PC-3 (cell line): ENCODE results near the gene JAG2. TPM values are rescaled to one million over a fixed set of nuclear protein-coding genes. Genes with fewer than 3 reads are reported as not detected.

Experiments used
- ATAC-seq: fragments of 200-7000 bp; cut with Tn5 transposase; 2 replicates; pipeline ENCODE4 v1.9.1; 2020; ENCODE audit warnings: mild to moderate bottlenecking, moderate library complexity
- BruUV-seq: library from RNA; stranded (reverse); fragments of 400-500 nt; replicated peaks from 2 replicates; lab custom pipeline; 2021; lab: Mats Ljungman, UMichigan
- CTCF ChIA-PET: fragments of 300-600 bp; sonication (Branson Sonifier 250); formaldehyde crosslinking; loops from one replicate; lab custom pipeline; 2022; ENCODE audit warnings: antibody characterized with exemption; lab: Charles Lee
- POLR2A ChIA-PET: fragments of 300-600 bp; sonication (Branson Sonifier 250); formaldehyde crosslinking; loops from one replicate; lab custom pipeline; 2022; ENCODE audit warnings: antibody characterized with exemption; ENCODE audit not compliant: unreplicated experiment; lab: Charles Lee
- DNase-seq: peaks from one replicate; pipeline ENCODE4 v3.0.0-alpha.2; 2015
- H2AFZ ChIP-seq: fragments of 300-600 bp; sonication (generic); 2 replicates; pipeline ENCODE4 v1.6.0; 2016; ENCODE audit warnings: antibody characterized with exemption, low read length
- H3F3A ChIP-seq: fragments of 300-600 bp; sonication (generic); one replicate; pipeline ENCODE4 v1.6.0; 2017; ENCODE audit warnings: antibody characterized with exemption, low read length, control low read depth, mild to moderate bottlenecking; ENCODE audit not compliant: unreplicated experiment
- H3K27ac ChIP-seq: fragments of 300-600 bp; sonication (generic); 2 replicates; pipeline ENCODE4 v1.5.1; 2016; ENCODE audit warnings: mild to moderate bottlenecking, low read length
- H3K27me3 ChIP-seq: fragments of 300-600 bp; sonication (generic); 2 replicates; pipeline ENCODE4 v1.6.1; 2016; ENCODE audit warnings: low read length, mixed read lengths
- H3K36me3 ChIP-seq: fragments of 300-600 bp; sonication (generic); 2 replicates; pipeline ENCODE4 v1.6.1; 2016; ENCODE audit warnings: low read depth, mixed run types, low read length, mixed read lengths
- H3K4me1 ChIP-seq: fragments of 300-600 bp; sonication (generic); 2 replicates; pipeline ENCODE4 v1.5.1; 2016; ENCODE audit warnings: low read length; ENCODE audit not compliant: insufficient read depth
- H3K4me2 ChIP-seq: fragments of 300-600 bp; sonication (generic); 2 replicates; pipeline ENCODE4 v1.6.0; 2016; ENCODE audit warnings: low read length
- H3K4me3 ChIP-seq: fragments of 300-600 bp; sonication (generic); 2 replicates; pipeline ENCODE4 v1.5.1; 2016; ENCODE audit warnings: mild to moderate bottlenecking, low read length, mixed read lengths
- H3K79me2 ChIP-seq: fragments of 300-600 bp; sonication (generic); 2 replicates; pipeline ENCODE4 v1.6.1; 2017; ENCODE audit warnings: low read length, mixed read lengths
- H3K9ac ChIP-seq: fragments of 300-600 bp; sonication (generic); 2 replicates; pipeline ENCODE4 v1.6.0; 2016; ENCODE audit warnings: mild to moderate bottlenecking, low read length
- H3K9me2 ChIP-seq: fragments of 300-600 bp; sonication (generic); replicated peaks from 2 replicates; pipeline ENCODE4 v1.6.1; 2016; ENCODE audit warnings: mixed run types, low read length, mixed read lengths
- H3K9me3 ChIP-seq: fragments of 300-600 bp; sonication (generic); 2 replicates; pipeline ENCODE4 v1.6.1; 2016; ENCODE audit warnings: low read length, mixed read lengths
- H4K20me1 ChIP-seq: fragments of 300-600 bp; sonication (generic); 2 replicates; pipeline ENCODE4 v1.6.1; 2016; ENCODE audit warnings: low read length, mixed read lengths
- EZH2 ChIP-seq: fragments of 300-600 bp; sonication (generic); IDR thresholded peaks from one replicate; pipeline ENCODE4 v1.6.1; 2017; ENCODE audit warnings: antibody characterized with exemption, mild to moderate bottlenecking, low read length; ENCODE audit not compliant: unreplicated experiment
- EZH2phosphoT487 ChIP-seq: fragments of 300-600 bp; sonication (generic); IDR thresholded peaks from 2 replicates; pipeline ENCODE4 v1.6.1; 2018; ENCODE audit warnings: mild to moderate bottlenecking, antibody characterized with exemption, low read length, borderline replicate concordance
- intact Hi-C: fragments of 100-400 bp; cut with micrococcal nuclease; formaldehyde crosslinking; loops from 2 replicates; pipeline ENCODE4 v1.9.0; 2023
- total RNA-seq: library from RNA; depleted of rRNA; stranded (reverse); fragments of >200 nt; gene quantifications from 2 replicates; pipeline ENCODE4 v1.2.3, GENCODE V29; 2014
- TF ChIP-seq, protein P1 (sequence below): fragments of 300-600 bp; sonication (generic); conservative IDR thresholded peaks from 2 replicates; pipeline ENCODE4 v1.5.1; 2017; ENCODE audit warnings: antibody characterized with exemption, low read depth, mild to moderate bottlenecking, low read length

JAG2 gene
- total RNA-seq, 1 experiment from 2014 or later = 57.1 TPM

DNA sequence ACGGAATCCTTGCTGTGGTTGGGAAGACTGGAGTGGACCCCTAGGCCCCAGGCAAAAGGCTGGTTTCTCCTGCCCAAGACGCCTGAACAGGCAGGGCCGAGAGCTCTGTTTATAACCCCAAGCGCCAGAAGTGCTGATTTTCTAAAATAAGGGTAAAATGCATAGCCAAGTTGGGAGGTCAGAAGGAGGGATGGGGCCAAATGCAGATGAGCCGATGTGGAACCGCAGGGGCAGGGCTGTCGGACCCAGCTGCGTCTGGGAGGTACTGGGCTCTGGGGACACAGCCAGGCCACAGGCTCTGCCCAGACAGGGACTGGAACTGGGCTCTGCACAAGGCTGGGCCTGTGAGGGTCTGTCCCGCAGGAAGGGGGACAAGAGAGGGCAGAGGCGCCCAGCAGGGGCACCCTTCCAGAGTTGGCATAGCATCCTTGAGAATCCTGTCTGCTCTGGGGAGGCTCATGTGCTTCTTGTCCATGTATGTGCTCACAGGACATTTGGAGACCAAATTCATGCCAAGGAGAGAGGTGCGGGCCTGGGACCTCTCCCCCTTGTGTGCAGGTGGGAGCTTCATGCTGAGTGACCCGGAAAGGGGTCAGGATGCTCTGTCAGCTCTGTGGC is 49.1 kb downstream of the JAG2 start:
- Histone ChIP-seq H3K9ac (no peak overlapping the region), H3K9me3 (peaks cover 10% of the 10 kb centered on the region; the same call in 1 of the 2 replicates), H3K4me2 (peak overlapping the region; percentile 81), H3F3A (no peaks in the 10 kb centered on the region), H3K27ac (no peak overlapping the region), H3K9me2 (no peaks in the 10 kb centered on the region), H2AFZ (peak overlapping the region; percentile 45), H3K27me3 (no peaks in the 10 kb centered on the region), H3K4me1 (peaks cover 22% of the 10 kb centered on the region), H3K4me3 (peak overlapping the region; percentile 30; the same call in 1 of the 2 replicates), H3K79me2 (no peaks in the 10 kb centered on the region), H4K20me1 (no peaks in the 10 kb centered on the region), H3K36me3 (no peaks in the 10 kb centered on the region)
- TF ChIP-seq EZH2 = no peak
- TF ChIP-seq EZH2phosphoT487 = no peak
- TF ChIP-seq, protein P1, sequence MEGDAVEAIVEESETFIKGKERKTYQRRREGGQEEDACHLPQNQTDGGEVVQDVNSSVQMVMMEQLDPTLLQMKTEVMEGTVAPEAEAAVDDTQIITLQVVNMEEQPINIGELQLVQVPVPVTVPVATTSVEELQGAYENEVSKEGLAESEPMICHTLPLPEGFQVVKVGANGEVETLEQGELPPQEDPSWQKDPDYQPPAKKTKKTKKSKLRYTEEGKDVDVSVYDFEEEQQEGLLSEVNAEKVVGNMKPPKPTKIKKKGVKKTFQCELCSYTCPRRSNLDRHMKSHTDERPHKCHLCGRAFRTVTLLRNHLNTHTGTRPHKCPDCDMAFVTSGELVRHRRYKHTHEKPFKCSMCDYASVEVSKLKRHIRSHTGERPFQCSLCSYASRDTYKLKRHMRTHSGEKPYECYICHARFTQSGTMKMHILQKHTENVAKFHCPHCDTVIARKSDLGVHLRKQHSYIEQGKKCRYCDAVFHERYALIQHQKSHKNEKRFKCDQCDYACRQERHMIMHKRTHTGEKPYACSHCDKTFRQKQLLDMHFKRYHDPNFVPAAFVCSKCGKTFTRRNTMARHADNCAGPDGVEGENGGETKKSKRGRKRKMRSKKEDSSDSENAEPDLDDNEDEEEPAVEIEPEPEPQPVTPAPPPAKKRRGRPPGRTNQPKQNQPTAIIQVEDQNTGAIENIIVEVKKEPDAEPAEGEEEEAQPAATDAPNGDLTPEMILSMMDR = no peak
- DNase-seq = no peak
- intact Hi-C loops = no loop called here
- POLR2A ChIA-PET = no interaction called here
- CTCF ChIA-PET = no interaction called here
- no TSS peak for BruUV-seq
- no peak; the same call in 1 of the 2 replicates for ATAC-seq

DNA sequence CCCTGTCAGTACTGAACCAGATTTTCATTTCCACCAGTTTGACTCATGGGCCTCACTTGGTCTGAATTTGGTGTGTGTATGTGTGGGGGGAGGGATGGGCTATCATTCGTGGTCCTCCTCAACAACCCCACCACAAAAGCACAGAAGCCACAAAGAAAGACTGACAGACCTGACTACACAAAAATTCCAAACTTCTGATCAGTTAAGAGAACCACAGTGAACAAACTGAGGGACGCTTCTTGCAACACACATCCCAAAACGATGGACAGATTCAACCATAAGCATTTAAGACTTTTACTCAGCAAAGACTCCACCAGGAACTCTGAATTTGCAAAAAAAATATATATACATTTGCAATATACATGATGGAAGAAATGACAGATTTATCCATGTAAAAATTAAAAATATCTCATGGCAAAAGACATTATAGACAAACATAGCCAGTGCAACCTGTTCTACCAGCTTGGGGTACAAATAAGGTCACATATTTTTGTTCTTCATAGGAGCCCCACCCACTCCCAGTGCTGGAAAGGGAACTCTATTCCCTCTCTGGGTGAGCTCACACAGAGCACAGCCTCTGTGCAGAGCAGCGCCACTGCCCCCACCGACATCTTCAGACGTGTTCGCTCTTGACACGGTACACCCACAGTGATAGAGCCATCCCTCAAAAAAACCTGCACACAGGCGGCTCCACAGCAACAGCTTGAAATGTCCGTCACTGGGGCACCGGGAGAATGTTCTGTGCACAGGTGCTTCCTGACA is 49.7 kb downstream of the JAG2 start:
- Histone ChIP-seq H3K4me2 (peak overlapping the region; percentile 81), H4K20me1 (no peaks in the 10 kb centered on the region), H3K9ac (no peak overlapping the region), H3K9me2 (no peaks in the 10 kb centered on the region), H3F3A (no peaks in the 10 kb centered on the region), H3K36me3 (no peaks in the 10 kb centered on the region), H3K9me3 (peaks cover 10% of the 10 kb centered on the region; the same call in 1 of the 2 replicates), H3K4me1 (peaks cover 22% of the 10 kb centered on the region), H3K27ac (peak overlapping the region; percentile 25), H3K79me2 (no peaks in the 10 kb centered on the region), H3K27me3 (no peaks in the 10 kb centered on the region), H3K4me3 (peak overlapping the region; percentile 30; the same call in 1 of the 2 replicates), H2AFZ (peak overlapping the region; percentile 45)
- BruUV-seq = no TSS peak
- DNase-seq (peak; percentile 87), ATAC-seq (peak; percentile 93)
- no peak for TF ChIP-seq EZH2phosphoT487
- TF ChIP-seq, protein P1 = no peak
- TF ChIP-seq EZH2 = no peak
- ChIA-PET POLR2A (no interaction called here), CTCF (no interaction called here)
- intact Hi-C loops = no loop called here
